Spleen (tissue), 7 donors: ENCODE data around the gene FLT1.

ENCODE experiments used
- POLR2A ChIP-seq, 3 donors: fragments of 450-650 bp; IDR thresholded peaks; one replicate each; pipeline ENCODE4 v1.5.1; 2017; ENCODE audit warnings: antibody characterized with exemption in 3 of 3, mild to moderate bottlenecking in 1 of 3
- TF ChIP-seq, protein P1 (sequence below), 11 experiments: fragments of 200-600 bp in 7 of 11; fragments of 450-650 bp in 4 of 11; sonication (generic) in 4 of 11; IDR thresholded peaks in 8 of 11; conservative IDR thresholded peaks in 3 of 11; 1 replicate in 7 of 11; 2 replicates in 4 of 11; pipeline versions ENCODE4 v1.4.0 to v1.8.0; 2016 to 2021; ENCODE audit warnings: antibody characterized with exemption in 11 of 11, inconsistent platforms in 4 of 11, mild to moderate bottlenecking in 1 of 11
- donor health status: DM: no; HTN: no; CAD: no; lungs with moderate emphysema.
- donor health status: DM: no; HTN: no; CAD: no.
- donor health status: DM: no; HTN: no; CAD: no.

- TF ChIP-seq, protein P1, sequence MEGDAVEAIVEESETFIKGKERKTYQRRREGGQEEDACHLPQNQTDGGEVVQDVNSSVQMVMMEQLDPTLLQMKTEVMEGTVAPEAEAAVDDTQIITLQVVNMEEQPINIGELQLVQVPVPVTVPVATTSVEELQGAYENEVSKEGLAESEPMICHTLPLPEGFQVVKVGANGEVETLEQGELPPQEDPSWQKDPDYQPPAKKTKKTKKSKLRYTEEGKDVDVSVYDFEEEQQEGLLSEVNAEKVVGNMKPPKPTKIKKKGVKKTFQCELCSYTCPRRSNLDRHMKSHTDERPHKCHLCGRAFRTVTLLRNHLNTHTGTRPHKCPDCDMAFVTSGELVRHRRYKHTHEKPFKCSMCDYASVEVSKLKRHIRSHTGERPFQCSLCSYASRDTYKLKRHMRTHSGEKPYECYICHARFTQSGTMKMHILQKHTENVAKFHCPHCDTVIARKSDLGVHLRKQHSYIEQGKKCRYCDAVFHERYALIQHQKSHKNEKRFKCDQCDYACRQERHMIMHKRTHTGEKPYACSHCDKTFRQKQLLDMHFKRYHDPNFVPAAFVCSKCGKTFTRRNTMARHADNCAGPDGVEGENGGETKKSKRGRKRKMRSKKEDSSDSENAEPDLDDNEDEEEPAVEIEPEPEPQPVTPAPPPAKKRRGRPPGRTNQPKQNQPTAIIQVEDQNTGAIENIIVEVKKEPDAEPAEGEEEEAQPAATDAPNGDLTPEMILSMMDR (IDR thresholded peaks at IDR 0.05 in 8 of 11, conservative IDR thresholded peaks at IDR 0.05 in 3 of 11) = no peak
- no peak for TF ChIP-seq POLR2A (IDR thresholded peaks at IDR 0.05)
These were observed 156.2 kb downstream of the FLT1 start for GRCh38 chr13:28338742-28339141.
